GM12864 (cell line): ENCODE data around the gene HCST.

ENCODE experiments used
- DNase-seq: peaks from one replicate; pipeline ENCODE4 v3.0.0-alpha.2; 2011; ENCODE audit warnings: low read depth
- H3K4me3 ChIP-seq: 2 replicates; pipeline ENCODE4 v1.5.1; 2011; ENCODE audit warnings: mild to moderate bottlenecking, low read depth, low read length, control low read depth
- TF ChIP-seq, protein P1 (sequence below): IDR thresholded peaks from 2 replicates; pipeline ENCODE4 v1.5.1; 2011; ENCODE audit warnings: low read depth, mild to moderate bottlenecking, moderate library complexity, low read length, control low read depth, inconsistent platforms; ENCODE audit errors: missing control alignments

Gene HCST

DNA sequence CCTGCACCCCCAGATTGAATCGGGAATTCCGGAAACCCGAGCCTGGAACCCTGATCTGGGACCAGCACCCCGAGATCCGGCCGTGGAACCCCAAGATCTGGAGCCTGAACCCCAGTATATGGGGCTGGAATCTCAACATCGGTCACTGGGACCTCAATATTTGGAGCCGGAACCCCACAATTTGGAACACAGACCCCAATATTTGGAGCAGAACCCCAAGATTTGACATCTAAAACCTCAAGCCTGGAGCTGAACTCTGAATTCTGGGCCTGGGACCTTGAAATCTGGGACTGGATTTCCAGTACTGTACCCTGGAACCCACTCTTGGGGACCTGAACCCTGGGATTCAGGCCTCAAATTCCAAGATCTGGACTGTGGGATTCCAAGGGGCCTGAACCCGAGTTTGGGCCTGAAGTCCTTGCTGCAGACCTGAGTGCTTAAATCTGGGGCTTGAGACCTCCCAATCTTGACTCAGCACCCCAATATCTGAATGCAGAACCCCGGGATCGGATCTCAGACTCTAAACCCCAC lies 34.5 kb downstream of the HCST start:
- no peak for DNase-seq
- peak overlapping the region; percentile 56 for H3K4me3 ChIP-seq
- TF ChIP-seq, protein P1, sequence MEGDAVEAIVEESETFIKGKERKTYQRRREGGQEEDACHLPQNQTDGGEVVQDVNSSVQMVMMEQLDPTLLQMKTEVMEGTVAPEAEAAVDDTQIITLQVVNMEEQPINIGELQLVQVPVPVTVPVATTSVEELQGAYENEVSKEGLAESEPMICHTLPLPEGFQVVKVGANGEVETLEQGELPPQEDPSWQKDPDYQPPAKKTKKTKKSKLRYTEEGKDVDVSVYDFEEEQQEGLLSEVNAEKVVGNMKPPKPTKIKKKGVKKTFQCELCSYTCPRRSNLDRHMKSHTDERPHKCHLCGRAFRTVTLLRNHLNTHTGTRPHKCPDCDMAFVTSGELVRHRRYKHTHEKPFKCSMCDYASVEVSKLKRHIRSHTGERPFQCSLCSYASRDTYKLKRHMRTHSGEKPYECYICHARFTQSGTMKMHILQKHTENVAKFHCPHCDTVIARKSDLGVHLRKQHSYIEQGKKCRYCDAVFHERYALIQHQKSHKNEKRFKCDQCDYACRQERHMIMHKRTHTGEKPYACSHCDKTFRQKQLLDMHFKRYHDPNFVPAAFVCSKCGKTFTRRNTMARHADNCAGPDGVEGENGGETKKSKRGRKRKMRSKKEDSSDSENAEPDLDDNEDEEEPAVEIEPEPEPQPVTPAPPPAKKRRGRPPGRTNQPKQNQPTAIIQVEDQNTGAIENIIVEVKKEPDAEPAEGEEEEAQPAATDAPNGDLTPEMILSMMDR: no peak

DNA sequence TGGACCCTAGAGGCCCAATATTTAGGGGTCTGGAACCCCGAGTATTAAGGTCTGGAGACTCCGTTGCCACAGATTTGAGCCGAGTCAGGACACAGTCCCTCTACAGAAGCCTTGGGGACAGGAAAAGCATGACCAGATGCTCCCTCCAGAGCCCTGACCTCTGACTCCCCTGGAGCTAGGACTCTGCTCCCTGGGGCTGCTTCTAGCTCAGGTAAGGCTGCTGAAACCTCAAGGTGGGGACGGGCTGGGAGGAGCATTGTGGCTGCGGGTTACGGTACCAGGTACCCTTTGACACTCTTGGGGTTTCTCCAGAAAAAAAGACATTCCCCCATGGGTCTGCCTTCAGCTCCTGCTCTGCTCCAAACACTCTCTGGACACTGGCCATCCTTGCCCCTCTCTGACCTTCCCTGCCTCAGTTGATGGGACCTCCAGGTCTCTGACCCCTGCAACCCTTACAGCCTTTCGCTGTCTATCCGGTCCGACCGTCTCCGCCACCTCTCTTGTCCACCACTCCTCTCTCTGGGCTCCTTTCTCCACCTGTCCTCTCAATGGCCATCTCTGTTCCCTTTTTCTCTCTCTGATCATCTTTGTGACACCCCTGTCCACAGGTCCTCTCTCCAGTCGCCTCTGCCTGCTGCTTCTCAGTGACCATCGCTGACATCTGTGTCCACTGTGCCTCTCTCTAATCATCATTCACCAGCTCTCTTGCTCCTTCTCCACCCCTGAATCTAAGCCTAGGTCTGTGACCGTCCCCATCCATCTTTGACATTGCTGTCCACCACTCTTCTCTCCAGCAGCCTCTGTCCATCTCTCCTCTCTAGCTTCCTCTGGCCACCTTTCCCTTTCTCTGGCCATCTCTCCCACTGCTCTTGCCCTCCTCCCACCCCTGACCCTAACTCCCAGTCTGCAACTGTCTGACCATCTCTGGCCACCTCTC lies 35.3 kb downstream of the HCST start:
- DNase-seq: no peak
- TF ChIP-seq, protein P1: no peak
- H3K4me3 ChIP-seq: peak overlapping the region; percentile 56

DNA sequence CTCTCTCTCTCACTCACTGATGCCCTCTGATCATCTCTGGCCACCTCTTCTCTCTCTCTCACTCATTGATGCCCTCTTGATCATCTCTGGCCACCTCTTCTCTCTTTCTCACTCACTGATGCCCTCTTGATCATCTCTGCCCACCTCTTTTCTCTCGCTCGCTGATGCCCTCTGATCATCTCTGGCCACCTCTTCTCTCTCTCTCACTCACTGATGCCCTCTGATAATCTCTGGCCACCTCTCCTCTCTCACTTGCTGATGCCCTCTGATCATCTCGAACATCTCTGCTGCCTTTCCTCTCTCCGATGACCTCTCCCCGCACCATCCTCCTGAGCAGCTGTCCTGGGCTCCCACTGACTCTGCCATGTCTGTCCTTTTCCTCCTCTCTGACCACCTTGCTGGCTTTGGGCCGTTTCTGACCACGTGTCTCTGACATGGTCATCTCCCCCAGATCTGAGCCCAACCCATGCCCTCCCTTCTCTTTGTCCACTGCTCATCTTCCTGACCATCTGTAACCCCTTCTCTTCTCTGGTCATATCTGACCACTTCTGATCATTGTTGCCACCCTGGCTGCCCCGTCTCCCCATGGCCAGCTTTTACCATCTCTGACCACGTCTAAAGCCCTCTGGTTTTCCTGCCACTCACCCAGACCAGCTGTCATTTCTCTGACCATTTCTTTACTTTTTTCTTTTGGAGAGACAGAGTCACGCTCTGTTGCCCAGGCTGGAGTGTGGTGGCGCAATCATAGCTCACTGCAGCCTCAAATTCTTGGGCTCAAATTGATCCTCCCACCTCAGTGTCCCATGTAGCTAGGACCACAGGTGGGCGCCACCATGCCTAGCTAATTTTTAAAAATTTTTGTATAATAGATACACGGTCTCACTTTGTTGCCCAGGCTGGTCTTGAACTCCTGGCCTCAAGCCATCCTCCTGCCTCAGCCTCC lies 36.2 kb downstream of the HCST start:
- DNase-seq: no peak
- no peak overlapping the region for H3K4me3 ChIP-seq
- TF ChIP-seq, protein P1: no peak

DNA sequence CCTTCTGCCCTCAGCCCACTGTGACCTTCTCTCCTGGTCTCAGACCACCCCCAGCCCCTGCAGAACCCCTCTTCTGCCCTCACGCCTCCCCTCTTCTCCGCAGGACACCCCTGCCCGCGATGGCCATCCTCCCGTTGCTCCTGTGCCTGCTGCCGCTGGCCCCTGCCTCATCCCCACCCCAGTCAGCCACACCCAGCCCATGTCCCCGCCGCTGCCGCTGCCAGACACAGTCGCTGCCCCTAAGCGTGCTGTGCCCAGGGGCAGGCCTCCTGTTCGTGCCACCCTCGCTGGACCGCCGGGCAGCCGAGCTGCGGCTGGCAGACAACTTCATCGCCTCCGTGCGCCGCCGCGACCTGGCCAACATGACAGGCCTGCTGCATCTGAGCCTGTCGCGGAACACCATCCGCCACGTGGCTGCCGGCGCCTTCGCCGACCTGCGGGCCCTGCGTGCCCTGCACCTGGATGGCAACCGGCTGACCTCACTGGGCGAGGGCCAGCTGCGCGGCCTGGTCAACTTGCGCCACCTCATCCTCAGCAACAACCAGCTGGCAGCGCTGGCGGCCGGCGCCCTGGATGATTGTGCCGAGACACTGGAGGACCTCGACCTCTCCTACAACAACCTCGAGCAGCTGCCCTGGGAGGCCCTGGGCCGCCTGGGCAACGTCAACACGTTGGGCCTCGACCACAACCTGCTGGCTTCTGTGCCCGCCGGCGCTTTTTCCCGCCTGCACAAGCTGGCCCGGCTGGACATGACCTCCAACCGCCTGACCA lies 37.2 kb downstream of the HCST start:
- no peak overlapping the region for H3K4me3 ChIP-seq
- TF ChIP-seq, protein P1: no peak
- DNase-seq: no peak

DNA sequence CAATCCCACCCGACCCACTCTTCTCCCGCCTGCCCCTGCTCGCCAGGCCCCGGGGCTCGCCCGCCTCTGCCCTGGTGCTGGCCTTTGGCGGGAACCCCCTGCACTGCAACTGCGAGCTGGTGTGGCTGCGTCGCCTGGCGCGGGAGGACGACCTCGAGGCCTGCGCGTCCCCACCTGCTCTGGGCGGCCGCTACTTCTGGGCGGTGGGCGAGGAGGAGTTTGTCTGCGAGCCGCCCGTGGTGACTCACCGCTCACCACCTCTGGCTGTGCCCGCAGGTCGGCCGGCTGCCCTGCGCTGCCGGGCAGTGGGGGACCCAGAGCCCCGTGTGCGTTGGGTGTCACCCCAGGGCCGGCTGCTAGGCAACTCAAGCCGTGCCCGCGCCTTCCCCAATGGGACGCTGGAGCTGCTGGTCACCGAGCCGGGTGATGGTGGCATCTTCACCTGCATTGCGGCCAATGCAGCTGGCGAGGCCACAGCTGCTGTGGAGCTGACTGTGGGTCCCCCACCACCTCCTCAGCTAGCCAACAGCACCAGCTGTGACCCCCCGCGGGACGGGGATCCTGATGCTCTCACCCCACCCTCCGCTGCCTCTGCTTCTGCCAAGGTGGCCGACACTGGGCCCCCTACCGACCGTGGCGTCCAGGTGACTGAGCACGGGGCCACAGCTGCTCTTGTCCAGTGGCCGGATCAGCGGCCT lies 37.9 kb downstream of the HCST start:
- DNase-seq: no peak
- H3K4me3 ChIP-seq: no peak overlapping the region
- TF ChIP-seq, protein P1: no peak

DNA sequence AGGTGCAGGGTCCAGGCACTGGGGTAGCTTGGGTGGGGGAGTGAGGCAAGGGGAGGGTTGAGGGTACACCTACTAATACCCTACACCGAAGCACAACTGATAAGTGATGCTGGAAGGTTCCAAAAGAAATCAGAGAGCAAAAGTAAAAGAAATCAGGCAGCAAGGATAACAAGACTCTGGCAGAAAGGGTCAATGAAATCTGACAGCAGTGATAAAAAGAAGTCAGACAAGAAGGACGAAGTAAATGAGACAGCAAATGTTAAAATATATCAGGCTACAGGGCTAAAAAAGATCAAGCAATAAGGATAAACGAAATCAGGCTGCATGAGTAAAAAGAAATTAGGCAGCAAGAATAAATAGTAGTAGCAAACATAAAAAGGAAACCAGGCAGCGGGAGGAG lies 38.5 kb downstream of the HCST start:
- TF ChIP-seq, protein P1: no peak
- DNase-seq: no peak
- no peak overlapping the region for H3K4me3 ChIP-seq
